AG04449 (cell line): Measurements from ENCODE around the gene PPP1R26.
A peak's percentile ranks its signal among the peaks of the same experiment; 100 is the strongest.

ENCODE experiments used
- CTCF ChIA-PET: fragments of 350-600 bp; formaldehyde crosslinking; extraction: SDS; loops from one replicate; lab custom pipeline; 2021; ENCODE audit warnings: antibody characterized with exemption; lab: Yijun Ruan, JAX
- POLR2A ChIA-PET: fragments of 400-600, 350-600 bp; formaldehyde crosslinking; extraction: SDS; loops from one replicate; lab custom pipeline; 2020; ENCODE audit warnings: antibody characterized with exemption, inconsistent platforms; lab: Yijun Ruan, JAX
- DNase-seq: peaks from one replicate; pipeline ENCODE4 v3.0.0-alpha.2; 2010; ENCODE audit warnings: low read depth, low spot score
- H3K4me3 ChIP-seq: 2 replicates; pipeline ENCODE4 v1.5.1; 2011; ENCODE audit warnings: low read depth, mild to moderate bottlenecking, control low read depth, low read length
- TF ChIP-seq, protein P1 (sequence below): IDR thresholded peaks from one replicate; pipeline ENCODE4 v1.5.1; 2011; ENCODE audit warnings: mild to moderate bottlenecking, moderate library complexity, low read length, control low read depth, inconsistent platforms; ENCODE audit not compliant: insufficient read depth; ENCODE audit errors: missing control alignments

Gene PPP1R26

DNA sequence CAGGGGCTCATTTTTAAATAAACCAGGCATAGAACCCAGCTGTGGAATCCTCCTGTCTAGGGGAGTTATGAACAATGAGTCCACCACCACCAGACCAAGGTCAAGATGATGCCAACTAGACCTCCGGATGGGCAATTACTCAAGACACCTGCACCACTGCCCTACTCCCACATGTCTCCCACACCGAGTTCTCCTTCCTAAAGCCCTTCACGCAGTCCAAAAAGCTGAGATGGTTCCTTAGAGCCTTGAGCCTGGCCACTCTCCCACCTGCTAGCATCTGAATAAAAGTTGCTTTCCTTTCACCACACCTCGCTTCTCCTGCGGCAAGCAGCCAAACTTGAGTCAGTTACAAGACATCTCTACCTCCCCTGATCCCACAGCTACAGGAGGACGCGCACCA, 15.4 kb upstream of the PPP1R26 start:
- ChIA-PET POLR2A (no interaction called here), CTCF (interaction anchor here (1.2 kb wide), 1 partner anchor 14 kb away, joined by 3 read pairs; no protein-coding TSS in a partner anchor)

GRCh38 chr9:135468854-135469521, 10.6 kb upstream of the PPP1R26 start:
- no peak for DNase-seq
- POLR2A ChIA-PET, result no interaction called here
- TF ChIP-seq, protein P1, sequence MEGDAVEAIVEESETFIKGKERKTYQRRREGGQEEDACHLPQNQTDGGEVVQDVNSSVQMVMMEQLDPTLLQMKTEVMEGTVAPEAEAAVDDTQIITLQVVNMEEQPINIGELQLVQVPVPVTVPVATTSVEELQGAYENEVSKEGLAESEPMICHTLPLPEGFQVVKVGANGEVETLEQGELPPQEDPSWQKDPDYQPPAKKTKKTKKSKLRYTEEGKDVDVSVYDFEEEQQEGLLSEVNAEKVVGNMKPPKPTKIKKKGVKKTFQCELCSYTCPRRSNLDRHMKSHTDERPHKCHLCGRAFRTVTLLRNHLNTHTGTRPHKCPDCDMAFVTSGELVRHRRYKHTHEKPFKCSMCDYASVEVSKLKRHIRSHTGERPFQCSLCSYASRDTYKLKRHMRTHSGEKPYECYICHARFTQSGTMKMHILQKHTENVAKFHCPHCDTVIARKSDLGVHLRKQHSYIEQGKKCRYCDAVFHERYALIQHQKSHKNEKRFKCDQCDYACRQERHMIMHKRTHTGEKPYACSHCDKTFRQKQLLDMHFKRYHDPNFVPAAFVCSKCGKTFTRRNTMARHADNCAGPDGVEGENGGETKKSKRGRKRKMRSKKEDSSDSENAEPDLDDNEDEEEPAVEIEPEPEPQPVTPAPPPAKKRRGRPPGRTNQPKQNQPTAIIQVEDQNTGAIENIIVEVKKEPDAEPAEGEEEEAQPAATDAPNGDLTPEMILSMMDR, result no peak
- CTCF ChIA-PET, result interaction anchor here (1.1 to 1.7 kb wide), 3 partner anchors 11 to 37 kb away, joined by 3 to 5 read pairs (median 3); no protein-coding TSS in a partner anchor
- H3K4me3 ChIP-seq, result no peak overlapping the region; the same call in 1 of the 2 replicates

More for the DNA sequence above, 15.4 kb upstream of the PPP1R26 start:
- H3K4me3 ChIP-seq, result no peak overlapping the region
- TF ChIP-seq, protein P1, result no peak
- no peak for DNase-seq

GRCh38 chr9:135471791-135472640, 7.6 kb upstream of the PPP1R26 start:
- DNase-seq, result no peak
- TF ChIP-seq, protein P1, result no peak
- no peak overlapping the region for H3K4me3 ChIP-seq
- ChIA-PET POLR2A (no interaction called here), CTCF (interaction anchor here (1.0 kb wide), 1 partner anchor 132 kb away, joined by 3 read pairs; no protein-coding TSS in a partner anchor)

DNA sequence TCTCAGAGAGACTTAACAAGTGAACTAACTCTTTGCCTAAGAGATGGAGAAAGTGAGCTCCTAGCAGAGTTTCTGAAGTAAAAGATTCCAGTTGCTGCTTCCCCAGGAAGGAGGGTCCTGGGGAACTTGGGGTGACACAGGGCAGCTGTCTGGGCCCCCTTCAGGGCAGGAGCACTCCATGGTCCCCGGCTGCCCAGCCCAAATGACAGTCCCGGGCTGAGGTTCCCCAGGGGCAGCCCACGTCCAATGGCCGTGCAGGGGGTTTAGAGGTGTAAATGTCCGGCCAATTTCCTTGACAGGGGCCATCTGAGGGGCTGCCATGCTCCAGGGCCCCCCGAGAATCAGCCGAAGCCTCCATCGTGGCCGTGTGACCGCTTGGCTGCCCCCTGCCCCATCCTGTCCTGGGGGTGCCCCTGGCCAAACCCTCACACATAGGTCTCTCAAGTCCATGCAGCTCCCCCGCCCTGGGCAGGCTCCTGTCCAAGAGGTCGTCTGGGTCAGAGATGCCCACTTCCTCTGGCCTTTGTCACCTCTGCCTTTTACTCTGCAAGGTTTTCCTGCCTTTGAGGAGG, 5.5 kb upstream of the PPP1R26 start:
- ChIA-PET CTCF (interaction anchor here (1.4 kb wide), 1 partner anchor 11 kb away, joined by 3 read pairs; no protein-coding TSS in a partner anchor), POLR2A (no interaction called here)
- no peak for DNase-seq
- TF ChIP-seq, protein P1, result no peak
- H3K4me3 ChIP-seq, result no peak overlapping the region

DNA sequence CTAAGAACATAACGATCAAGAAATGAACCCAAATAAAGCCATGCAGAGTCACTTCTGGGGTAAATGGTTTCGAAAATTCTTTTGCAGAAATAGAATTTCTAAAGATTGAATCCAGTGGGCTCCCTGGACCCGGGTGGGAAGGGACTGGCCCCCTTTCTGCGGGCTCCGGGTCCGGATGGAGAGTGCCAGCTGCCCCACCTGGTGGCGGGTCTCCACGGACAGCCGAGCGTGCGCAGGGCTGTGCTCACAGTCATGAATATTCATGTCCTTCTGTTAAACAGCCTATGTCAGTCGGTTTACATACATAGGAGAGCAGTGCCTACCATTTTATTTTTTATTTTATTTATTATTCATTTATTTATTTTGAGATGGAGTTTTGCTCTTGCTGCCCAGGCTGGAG, 4.7 kb upstream of the PPP1R26 start:
- TF ChIP-seq, protein P1, result peak; percentile 53
- CTCF ChIA-PET, result interaction anchor here (1.5 kb wide), 1 partner anchor 30 kb away, joined by 3 read pairs; no protein-coding TSS in a partner anchor
- DNase-seq, result no peak
- POLR2A ChIA-PET, result no interaction called here
- H3K4me3 ChIP-seq, result no peak overlapping the region
